Upper lobe of left lung (tissue), 4 donors: ENCODE results near the gene PPP1R1B.

Source experiments
- CTCF ChIP-seq, 6 experiments: fragments of 450-650 bp in 4 of 6; fragments of 200-600 bp in 2 of 6; sonication (generic) in 2 of 6; IDR thresholded peaks; one replicate each; pipeline ENCODE4 v1.5.1; 2016 to 2019; ENCODE audit warnings: antibody characterized with exemption in 6 of 6
- EP300 ChIP-seq, 4 donors: sonication (generic); formaldehyde crosslinking; IDR thresholded peaks; one replicate each; pipeline ENCODE4 v1.5.1; 2017; ENCODE audit warnings: antibody characterized with exemption in 4 of 4, control low read depth in 2 of 4
- POLR2A ChIP-seq, 4 donors: fragments of 450-650 bp; IDR thresholded peaks; one replicate each; pipeline ENCODE4 v1.5.1; 2016 to 2017; ENCODE audit warnings: antibody characterized with exemption in 4 of 4, mild to moderate bottlenecking in 2 of 4
- POLR2AphosphoS5 ChIP-seq, 2 donors: sonication (generic); formaldehyde crosslinking; IDR thresholded peaks; one replicate each; pipeline ENCODE4 v1.5.1; 2017; ENCODE audit warnings: antibody characterized with exemption in 2 of 2

GRCh38 chr17:39642291-39643074, 15.7 kb downstream of the PPP1R1B start:
- TF ChIP-seq CTCF (IDR thresholded peaks at IDR 0.05) (no peak), POLR2A (IDR thresholded peaks at IDR 0.05) (no peak), EP300 (IDR thresholded peaks at IDR 0.05) (no peak), POLR2AphosphoS5 (IDR thresholded peaks at IDR 0.05) (no peak)
